Central memory CD8-positive, alpha-beta T cell (primary cell): ENCODE results near the gene APOL2.
A peak's percentile ranks its signal among the peaks of the same experiment; 100 is the strongest.

Experiments
- ATAC-seq: fragments of 150-1000 bp; cut with Tn5 transposase; replicated peaks from 2 replicates; pipeline ENCODE4 v1.10.0; 2022; ENCODE audit warnings: mild to moderate bottlenecking, moderate FRiP score, moderate number of reproducible peaks; ENCODE audit not compliant: poor library complexity, severe bottlenecking; ENCODE audit errors: extremely low read depth
- DNase-seq, 2 donors: peaks; one replicate each; pipeline ENCODE4 v3.0.0; 2021; ENCODE audit warnings: low spot score in 2 of 2
- H3K27ac Mint-ChIP-seq: one replicate; pipeline ENCODE4 v1.8.0; 2022; ENCODE audit warnings: low read depth, mild to moderate bottlenecking, moderate library complexity, mixed read lengths
- H3K27me3 Mint-ChIP-seq: one replicate; pipeline ENCODE4 v1.8.0; 2022; ENCODE audit warnings: mixed read lengths
- H3K36me3 Mint-ChIP-seq: one replicate; pipeline ENCODE4 v1.8.0; 2022; ENCODE audit warnings: mild to moderate bottlenecking, moderate library complexity, mixed read lengths; ENCODE audit not compliant: insufficient read depth
- H3K4me1 Mint-ChIP-seq: one replicate; pipeline ENCODE4 v1.8.0; 2022; ENCODE audit warnings: mixed read lengths
- H3K4me3 Mint-ChIP-seq: one replicate; pipeline ENCODE4 v1.8.0; 2022; ENCODE audit warnings: mild to moderate bottlenecking, moderate library complexity, mixed read lengths
- H3K9me3 Mint-ChIP-seq: one replicate; pipeline ENCODE4 v1.8.0; 2022; ENCODE audit warnings: mixed read lengths

APOL2 gene

DNA sequence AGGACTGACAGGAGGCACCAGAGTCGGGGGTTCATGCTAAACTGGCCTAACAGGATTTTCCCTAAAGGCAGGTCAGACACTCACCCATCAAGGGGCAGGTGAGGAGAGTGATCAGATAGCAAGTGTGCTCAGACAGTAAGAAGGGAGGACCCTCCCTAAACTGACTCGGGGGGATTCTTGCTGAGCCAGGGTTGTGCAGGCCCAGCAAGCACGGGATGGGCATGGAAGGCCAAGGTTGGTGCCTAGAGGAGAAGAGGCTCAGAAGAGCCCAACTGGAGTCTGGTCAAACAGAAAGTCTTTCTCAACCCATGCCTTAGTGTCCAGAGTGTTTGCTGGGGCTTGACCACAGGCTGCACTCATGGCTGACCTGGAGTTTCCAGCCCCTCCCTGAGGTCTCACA is 7.4 kb upstream of the APOL2 start:
- no peak overlapping the region for H3K4me3 Mint-ChIP-seq
- ATAC-seq (no peak), DNase-seq (no peak)
- H3K9me3 Mint-ChIP-seq, result no peaks in the 10 kb centered on the region
- no peak overlapping the region for H3K27ac Mint-ChIP-seq
- H3K27me3 Mint-ChIP-seq, result no peaks in the 10 kb centered on the region
- H3K36me3 Mint-ChIP-seq, result peaks cover 5% of the 10 kb centered on the region
- peaks cover 5% of the 10 kb centered on the region for H3K4me1 Mint-ChIP-seq

DNA sequence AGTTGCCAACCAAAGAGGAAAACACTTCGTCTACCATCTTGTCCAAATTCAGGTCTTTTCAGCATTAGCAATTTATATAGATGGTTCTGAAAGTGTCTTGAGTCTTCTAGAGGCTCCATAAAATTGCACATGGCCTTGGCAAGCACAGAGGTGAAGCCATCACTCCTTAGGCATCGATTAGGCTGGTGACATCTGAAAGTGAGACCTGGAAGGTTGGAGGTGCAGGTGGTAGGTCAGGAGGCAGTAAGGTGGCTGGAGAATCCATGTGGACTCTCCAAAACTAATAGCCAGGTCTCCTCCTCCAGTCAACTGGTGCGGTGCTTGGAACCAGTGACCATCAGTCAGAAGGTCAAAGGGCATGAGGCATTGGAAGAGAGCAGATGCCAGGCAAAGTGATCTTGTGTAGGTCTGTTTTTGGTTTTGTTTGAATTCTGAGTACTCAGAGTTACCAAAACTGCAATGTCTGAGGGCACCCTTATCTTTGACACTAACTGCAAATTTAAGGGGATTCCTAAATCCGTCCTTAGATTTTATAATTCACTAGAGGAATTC is 6.6 kb upstream of the APOL2 start:
- Mint-ChIP-seq H3K27me3 (no peaks in the 10 kb centered on the region), H3K27ac (no peak overlapping the region), H3K36me3 (peaks cover 2% of the 10 kb centered on the region), H3K9me3 (no peaks in the 10 kb centered on the region), H3K4me1 (no peaks in the 10 kb centered on the region), H3K4me3 (no peak overlapping the region)
- ATAC-seq, result no peak
- DNase-seq, result no peak

DNA sequence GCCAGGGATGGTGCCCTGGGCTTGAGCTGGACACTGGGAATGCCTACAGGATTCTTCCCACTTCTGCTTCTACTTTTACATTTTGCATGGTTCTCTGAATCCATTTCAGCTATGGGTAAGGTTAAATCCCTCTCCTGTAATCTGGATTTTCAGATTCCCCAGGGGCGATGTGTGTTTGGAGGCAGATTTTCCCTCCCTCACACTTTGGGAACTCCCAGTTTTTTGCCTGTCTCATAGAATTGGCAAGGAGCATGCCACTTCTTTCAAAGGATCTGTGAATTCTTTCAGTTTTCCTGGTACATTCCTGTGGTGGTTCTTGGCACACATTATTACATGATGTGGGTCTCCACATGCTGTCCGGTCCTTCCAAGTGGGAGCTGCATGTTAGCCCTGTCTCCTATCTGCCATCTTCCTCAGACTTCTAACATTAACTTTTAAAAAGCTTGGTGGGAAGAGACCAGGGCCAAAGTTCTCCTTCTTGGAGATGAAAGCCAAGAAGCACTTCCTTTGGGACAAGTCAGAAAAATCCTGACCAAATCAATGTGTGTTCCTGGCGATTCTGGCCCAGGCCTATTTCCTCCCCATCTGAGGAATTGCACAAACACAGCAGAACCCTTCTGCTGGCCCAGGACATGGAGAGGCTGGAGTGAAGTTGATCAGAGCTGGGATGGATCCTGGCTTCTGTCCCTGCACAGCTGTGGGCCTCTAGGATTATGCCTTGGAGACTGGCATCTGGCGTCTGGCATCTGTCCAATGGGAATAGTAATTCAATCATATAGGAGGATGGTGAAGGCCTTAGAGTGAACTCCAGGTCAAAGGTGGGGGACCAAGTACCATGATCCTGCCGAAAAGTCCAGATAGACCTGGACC is 5.4 kb upstream of the APOL2 start:
- ATAC-seq, result no peak
- no peak for DNase-seq
- H3K27ac Mint-ChIP-seq, result no peak overlapping the region
- no peaks in the 10 kb centered on the region for H3K27me3 Mint-ChIP-seq
- peaks cover 8% of the 10 kb centered on the region for H3K4me1 Mint-ChIP-seq
- H3K9me3 Mint-ChIP-seq, result no peaks in the 10 kb centered on the region
- peaks cover 2% of the 10 kb centered on the region for H3K36me3 Mint-ChIP-seq
- no peak overlapping the region for H3K4me3 Mint-ChIP-seq

DNA sequence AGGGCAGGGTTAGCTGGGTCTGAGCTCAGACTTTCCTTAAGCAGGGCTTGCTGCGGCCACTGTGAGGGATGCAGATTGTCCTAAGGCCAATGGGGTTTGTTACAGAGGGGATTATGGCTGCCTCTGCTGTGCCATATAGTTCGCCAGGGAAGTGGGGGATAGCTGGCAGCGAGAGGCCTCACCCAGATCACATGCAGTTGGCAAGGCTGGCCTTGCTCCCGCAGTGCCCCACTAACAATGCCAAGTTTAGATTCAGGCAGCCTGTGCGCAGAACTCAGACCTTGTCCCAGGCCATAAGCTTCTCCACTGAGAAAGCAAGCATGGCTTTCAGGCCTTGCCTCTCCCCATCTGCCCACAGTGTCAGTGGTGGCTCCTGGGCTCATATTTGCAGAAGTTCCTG is 4.7 kb upstream of the APOL2 start:
- DNase-seq (no peak), ATAC-seq (no peak)
- no peak overlapping the region for H3K27ac Mint-ChIP-seq
- no peaks in the 10 kb centered on the region for H3K27me3 Mint-ChIP-seq
- H3K36me3 Mint-ChIP-seq, result peaks cover 6% of the 10 kb centered on the region
- H3K4me3 Mint-ChIP-seq, result no peak overlapping the region
- H3K4me1 Mint-ChIP-seq, result peaks cover 16% of the 10 kb centered on the region
- H3K9me3 Mint-ChIP-seq, result no peaks in the 10 kb centered on the region

DNA sequence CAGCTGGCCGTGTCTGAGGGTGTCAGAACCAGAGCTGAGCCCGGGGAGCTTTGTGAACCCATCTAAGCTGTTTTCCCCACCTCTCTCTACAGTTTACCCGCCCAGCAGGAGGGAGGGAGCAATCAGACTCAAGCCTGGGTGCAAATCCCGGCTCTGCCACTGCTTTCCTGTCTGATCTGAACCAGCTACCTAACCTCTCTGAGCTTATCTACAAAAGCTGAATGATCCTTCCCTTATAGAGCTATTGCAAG is 252 bp downstream of the APOL2 start:
- Mint-ChIP-seq H3K9me3 (no peaks in the 10 kb centered on the region), H3K27me3 (no peaks in the 10 kb centered on the region), H3K4me3 (peak overlapping the region; percentile 99), H3K4me1 (peaks cover 63% of the 10 kb centered on the region), H3K36me3 (peaks cover 22% of the 10 kb centered on the region), H3K27ac (peak overlapping the region; percentile 94)
- no peak for DNase-seq
- peak; percentile 15 for ATAC-seq

DNA sequence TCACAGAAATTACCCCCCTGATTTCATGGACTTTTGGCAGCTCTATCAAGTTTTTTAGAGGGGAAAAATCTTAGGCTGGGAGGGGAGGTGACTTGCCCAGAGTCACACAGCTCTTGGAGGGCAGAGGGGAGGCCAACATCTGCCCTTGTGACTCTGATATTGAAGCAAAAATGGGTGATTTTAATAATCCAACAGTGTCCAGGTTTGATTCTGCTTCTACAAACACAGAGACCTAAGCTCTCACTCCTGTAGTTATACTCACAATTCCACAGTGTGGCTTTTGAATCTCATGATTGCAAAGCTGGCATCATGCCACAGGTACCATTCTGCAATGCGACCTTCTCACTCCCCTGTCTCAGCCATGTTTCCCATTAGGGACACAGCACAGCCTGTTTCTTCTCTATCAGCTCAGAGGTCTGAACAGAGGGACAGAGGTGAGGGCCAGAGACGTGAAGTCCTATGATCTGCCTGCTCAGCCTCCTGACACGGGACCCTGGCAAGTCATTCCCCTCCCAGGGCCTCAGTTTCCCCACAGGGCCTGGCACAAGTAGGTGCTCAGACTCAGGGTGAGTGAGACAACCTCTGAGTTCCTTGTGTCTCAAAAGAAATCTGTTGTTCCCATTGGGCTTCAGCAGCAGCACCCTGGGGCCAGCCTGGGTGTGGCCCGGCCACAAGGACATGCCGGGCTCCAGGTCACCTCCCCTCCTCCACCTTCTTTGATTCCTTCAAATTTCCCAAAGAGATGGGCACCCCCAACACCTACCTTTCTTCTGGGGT is 766 bp downstream of the APOL2 start:
- H3K36me3 Mint-ChIP-seq, result peaks cover 22% of the 10 kb centered on the region
- ATAC-seq (no peak), DNase-seq (no peak)
- H3K4me3 Mint-ChIP-seq, result peak overlapping the region; percentile 99
- no peaks in the 10 kb centered on the region for H3K27me3 Mint-ChIP-seq
- H3K27ac Mint-ChIP-seq, result peak overlapping the region; percentile 94
- H3K4me1 Mint-ChIP-seq, result peaks cover 68% of the 10 kb centered on the region
- H3K9me3 Mint-ChIP-seq, result no peaks in the 10 kb centered on the region

DNA sequence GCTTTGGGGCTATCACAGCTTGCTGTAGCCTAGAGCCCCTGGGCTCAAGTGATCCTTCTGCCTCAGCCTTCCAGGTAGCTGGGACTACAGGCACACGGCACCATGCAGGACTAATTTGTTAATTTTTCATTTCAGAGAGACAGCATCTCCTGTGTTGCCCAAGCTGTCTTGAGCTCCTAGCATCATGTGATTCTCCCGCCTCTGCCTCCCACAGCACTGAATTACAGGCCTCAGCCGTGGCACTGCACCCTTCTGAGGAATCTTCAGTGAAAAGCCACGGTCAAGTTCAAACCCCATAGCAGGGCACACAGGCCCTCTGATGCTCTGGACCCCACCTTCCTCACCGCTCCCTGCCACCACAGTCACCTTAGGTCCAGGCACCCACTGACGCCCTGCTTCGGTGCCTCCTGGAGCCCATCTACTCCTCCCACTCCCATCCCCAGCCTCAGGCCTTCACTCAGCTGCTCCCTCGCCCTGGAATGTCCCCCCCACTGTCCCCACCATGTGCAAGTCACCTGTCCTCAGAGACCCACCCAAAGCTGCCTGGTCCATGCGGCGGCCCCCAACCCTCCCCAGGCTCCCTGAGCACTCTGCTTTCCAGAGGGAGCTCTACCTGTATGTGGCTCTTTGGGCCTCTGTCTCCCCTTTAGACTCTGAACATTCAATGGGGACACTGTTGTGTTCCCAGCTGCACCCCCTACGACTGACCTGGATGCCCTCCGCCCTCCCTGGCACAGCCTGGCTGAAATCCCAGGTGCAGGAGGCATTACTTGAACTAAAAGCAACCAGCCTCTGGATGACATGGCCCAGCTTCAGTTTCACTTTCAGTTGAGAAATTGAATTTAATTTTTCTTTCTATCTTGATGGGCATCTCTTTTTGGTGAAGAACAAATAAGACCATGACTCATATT is 1.6 kb downstream of the APOL2 start:
- peaks cover 28% of the 10 kb centered on the region for H3K36me3 Mint-ChIP-seq
- ATAC-seq, result no peak
- no peaks in the 10 kb centered on the region for H3K9me3 Mint-ChIP-seq
- peaks cover 72% of the 10 kb centered on the region for H3K4me1 Mint-ChIP-seq
- H3K4me3 Mint-ChIP-seq, result peak overlapping the region; percentile 99
- peak overlapping the region; percentile 94 for H3K27ac Mint-ChIP-seq
- DNase-seq, result no peak
- H3K27me3 Mint-ChIP-seq, result no peaks in the 10 kb centered on the region

DNA sequence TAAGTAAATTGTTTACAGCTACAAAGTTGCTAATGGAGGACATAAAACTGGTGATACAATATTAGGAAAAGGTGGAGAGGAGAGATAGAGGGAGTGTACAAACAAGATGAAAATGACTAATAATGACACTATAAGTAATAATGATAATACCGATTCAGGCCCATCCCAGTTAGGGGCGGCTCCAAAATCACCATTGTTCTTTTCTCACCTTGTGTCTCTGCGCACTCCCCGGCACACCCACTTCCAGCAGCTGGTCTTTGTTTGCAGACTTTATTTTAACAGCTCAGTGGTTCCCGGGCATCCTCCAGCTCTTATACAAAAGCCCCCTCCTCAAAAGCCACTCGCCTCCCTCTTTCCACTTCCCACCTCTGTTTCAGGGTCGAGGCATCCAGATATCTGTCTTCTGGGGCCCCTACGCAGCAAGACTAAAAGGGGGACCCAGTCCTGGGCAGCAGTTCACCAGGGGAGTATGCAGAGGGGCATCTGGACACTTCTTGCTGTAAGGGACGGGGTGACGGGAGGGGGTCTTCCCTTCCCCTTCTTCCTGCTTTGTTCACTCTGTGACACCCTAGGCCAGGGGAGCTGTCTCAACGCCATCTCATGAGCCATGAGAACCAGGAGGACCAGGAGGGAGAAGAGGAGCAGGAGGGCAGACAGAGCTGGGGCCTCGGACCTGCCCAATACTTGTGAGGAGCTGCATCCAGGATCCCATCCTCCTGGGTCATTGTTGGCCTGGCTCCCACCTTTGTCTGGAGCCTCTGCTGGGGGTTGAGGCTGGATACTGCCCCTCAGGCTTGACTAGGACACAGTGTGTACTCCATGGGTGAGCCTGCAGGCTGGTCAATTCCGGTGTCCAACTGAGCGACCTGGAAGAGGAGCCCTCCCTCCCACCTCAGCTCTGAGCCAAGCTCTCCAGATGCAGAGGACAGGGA is 2.7 kb downstream of the APOL2 start:
- ATAC-seq, result no peak
- peaks cover 32% of the 10 kb centered on the region for H3K36me3 Mint-ChIP-seq
- no peak for DNase-seq
- H3K27ac Mint-ChIP-seq, result peak overlapping the region; percentile 70
- peak overlapping the region; percentile 99 for H3K4me3 Mint-ChIP-seq
- H3K27me3 Mint-ChIP-seq, result no peaks in the 10 kb centered on the region
- H3K9me3 Mint-ChIP-seq, result no peaks in the 10 kb centered on the region
- peaks cover 80% of the 10 kb centered on the region for H3K4me1 Mint-ChIP-seq

DNA sequence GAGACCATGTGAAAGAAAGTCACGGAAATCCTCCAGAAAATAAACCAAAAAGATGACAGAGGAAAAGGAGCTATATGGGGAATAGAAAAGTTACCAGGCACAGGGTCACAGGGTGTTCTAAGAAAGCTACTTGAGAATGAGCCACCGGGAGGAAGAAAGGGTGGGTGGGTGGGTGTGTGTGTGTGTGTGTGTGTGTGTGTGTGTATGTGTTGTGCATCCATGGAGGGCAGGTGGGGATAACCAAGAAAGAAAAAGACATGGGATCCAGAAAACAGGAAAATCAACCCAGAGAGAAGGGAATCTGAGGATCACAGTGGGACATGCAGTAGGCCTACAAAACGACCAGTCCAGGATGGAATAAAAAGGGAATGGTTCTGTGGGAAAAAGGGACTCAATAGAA is 3.7 kb downstream of the APOL2 start:
- Mint-ChIP-seq H3K36me3 (peaks cover 37% of the 10 kb centered on the region), H3K4me3 (peak overlapping the region; percentile 99), H3K9me3 (no peaks in the 10 kb centered on the region), H3K27ac (peak overlapping the region; percentile 63), H3K27me3 (no peaks in the 10 kb centered on the region), H3K4me1 (peaks cover 80% of the 10 kb centered on the region)
- DNase-seq (no peak), ATAC-seq (no peak)

DNA sequence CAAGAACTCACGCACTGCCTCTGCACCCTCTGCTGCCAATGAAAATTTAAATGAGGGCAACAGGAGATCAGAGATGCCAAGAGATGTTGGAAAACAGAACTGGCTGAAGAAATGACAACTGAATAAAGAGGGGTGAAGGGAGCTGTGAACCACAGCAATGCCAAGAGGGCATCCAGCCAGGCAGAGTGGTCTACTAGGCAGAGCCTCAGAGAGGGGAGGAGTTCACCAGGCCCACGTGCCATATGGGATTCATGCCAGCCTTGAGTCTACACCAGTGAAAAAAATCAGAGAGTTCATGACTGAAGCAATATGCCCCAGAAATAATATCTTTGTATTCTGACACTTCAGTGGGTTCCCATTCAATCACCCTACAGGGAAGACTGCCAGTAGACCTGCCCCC is 4.4 kb downstream of the APOL2 start:
- H3K9me3 Mint-ChIP-seq, result no peaks in the 10 kb centered on the region
- no peak for ATAC-seq
- peaks cover 38% of the 10 kb centered on the region for H3K36me3 Mint-ChIP-seq
- H3K4me1 Mint-ChIP-seq, result peaks cover 73% of the 10 kb centered on the region
- DNase-seq, result no peak
- no peaks in the 10 kb centered on the region for H3K27me3 Mint-ChIP-seq
- no peak overlapping the region for H3K4me3 Mint-ChIP-seq
- peak overlapping the region; percentile 87 for H3K27ac Mint-ChIP-seq

DNA sequence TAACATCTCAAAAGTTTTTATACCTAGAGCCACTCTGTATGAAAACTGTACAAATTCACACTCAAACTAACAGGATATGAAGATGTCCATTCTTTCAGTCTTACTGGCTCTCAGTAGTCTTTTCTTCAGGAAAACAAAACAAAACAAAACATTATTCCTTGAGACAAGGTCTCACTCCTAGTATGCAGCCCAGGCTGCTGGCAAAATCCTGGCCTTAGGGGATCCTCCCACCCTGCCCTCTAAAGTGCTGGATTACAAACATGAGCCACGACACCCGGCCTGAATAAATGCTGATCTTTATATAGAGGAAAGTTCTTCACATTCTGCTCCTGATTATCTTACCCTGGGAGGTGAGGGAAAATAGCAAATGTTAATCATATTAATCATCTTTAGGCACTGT is 5.1 kb downstream of the APOL2 start:
- no peaks in the 10 kb centered on the region for H3K27me3 Mint-ChIP-seq
- DNase-seq (no peak), ATAC-seq (no peak)
- no peak overlapping the region for H3K4me3 Mint-ChIP-seq
- no peaks in the 10 kb centered on the region for H3K9me3 Mint-ChIP-seq
- H3K27ac Mint-ChIP-seq, result peak overlapping the region; percentile 87
- H3K36me3 Mint-ChIP-seq, result peaks cover 42% of the 10 kb centered on the region
- H3K4me1 Mint-ChIP-seq, result peaks cover 66% of the 10 kb centered on the region
